Lower leg skin (tissue), 3 donors: Measurements from ENCODE around the gene ZFP36L1.

Experiments used
- CTCF ChIP-seq, 3 donors: fragments of 450-650 bp; IDR thresholded peaks; one replicate each; pipeline ENCODE4 v1.5.1; 2016; ENCODE audit warnings: antibody characterized with exemption in 3 of 3, mild to moderate bottlenecking in 3 of 3, moderate library complexity in 2 of 3
- POLR2A ChIP-seq, 2 donors: fragments of 450-650 bp; IDR thresholded peaks; one replicate each; pipeline ENCODE4 v1.6.1; 2016 to 2017; ENCODE audit warnings: antibody characterized with exemption in 2 of 2, mild to moderate bottlenecking in 1 of 2, moderate library complexity in 1 of 2

GRCh38 chr14:68834816-68835215 lies 41.9 kb upstream of the ZFP36L1 start:
- TF ChIP-seq CTCF (IDR thresholded peaks at IDR 0.05) = no peak
- TF ChIP-seq POLR2A (IDR thresholded peaks at IDR 0.05) = no peak
